ENCODE results near the gene GRAMD1C.

- TF ChIP-seq CTCF (IDR thresholded peaks at IDR 0.05): no peak
- no peak for TF ChIP-seq ZFX (IDR thresholded peaks at IDR 0.05; ENCODE audit: borderline replicate concordance)
Measured at GRCh38 chr3:113906568-113907140, 68.1 kb downstream of the GRAMD1C start.

All from 22Rv1 (cell line).